HG02759 (cell line): ENCODE data around the gene MTX1.
"Not testable (repeated sequence)": the region's sequence is repeated elsewhere in the genome, so short reads cannot be mapped to it uniquely, and the experiment has no call there.

Source experiments
- ATAC-seq: cut with Tn5 transposase; IDR thresholded peaks from one replicate; pipeline ENCODE4 v1.9.1; 2021; ENCODE audit warnings: mild to moderate bottlenecking, moderate library complexity; ENCODE audit not compliant: unreplicated experiment

MTX1 gene

DNA sequence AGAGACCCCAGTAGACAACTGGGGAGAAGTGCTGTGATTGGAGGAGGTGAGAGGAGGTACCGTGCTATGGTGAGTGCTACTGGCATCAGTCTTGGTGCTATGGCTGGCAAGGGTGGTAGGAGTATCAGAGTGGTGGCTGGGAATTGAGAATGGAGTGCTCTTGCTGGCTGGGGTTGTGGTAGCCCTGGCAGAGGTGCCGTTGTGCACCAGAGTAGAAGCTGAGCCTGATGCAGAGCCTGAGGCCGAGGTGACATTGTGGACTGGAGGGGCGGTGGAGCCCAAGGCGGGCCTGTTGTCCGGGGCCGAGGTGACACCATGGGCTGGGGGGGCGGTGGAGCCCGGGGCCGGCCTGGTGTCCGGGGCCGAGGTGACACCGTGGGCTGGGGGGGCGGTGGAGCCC lies 20.2 kb upstream of the MTX1 start:
- ATAC-seq: no peak

- not testable (repeated sequence) for ATAC-seq
Measured at GRCh38 chr1:155189926-155190325, 18.6 kb upstream of the MTX1 start.

- no peak for ATAC-seq
Measured at GRCh38 chr1:155191904-155192303, 16.6 kb upstream of the MTX1 start.

GRCh38 chr1:155192346-155193274 lies 15.9 kb upstream of the MTX1 start:
- ATAC-seq: no peak

DNA sequence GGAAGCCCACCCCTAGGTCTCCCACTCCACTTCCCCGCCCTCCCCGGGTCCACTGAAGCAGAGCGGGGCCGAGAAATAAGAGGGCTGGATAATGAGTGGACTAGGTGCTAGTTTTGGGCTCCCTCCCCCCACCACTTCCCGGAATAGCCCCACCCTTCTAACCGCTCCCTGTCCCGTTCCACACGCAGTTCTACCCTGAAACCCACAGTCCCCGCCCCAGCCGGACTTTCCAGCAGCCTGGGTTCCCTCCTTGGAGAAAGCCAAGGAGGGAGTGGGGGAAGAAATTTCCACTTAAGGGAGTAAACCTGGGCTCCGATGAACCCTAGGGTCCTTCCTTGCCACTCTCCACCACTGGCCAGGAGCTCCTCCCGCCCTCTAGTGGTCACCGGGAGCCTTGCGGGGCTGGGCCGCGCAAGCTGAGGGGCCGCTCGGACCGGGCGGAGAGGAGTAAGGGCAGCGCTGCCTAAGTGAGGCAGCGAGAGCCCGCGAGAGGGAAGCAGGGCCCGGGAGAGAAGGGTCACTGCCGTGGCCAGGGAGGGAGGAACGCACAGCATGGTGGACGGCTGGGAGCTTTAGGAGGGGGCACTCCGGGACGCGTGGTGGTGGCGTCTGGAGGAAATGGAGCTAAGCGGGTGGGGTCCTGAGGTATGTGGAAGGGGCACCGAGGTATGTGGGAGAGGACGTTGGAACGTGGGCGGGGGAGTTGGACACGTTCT lies 15.1 kb upstream of the MTX1 start:
- ATAC-seq: peak; percentile 76

- not testable (repeated sequence) for ATAC-seq
Measured at GRCh38 chr1:155193991-155194240, 14.6 kb upstream of the MTX1 start.

DNA sequence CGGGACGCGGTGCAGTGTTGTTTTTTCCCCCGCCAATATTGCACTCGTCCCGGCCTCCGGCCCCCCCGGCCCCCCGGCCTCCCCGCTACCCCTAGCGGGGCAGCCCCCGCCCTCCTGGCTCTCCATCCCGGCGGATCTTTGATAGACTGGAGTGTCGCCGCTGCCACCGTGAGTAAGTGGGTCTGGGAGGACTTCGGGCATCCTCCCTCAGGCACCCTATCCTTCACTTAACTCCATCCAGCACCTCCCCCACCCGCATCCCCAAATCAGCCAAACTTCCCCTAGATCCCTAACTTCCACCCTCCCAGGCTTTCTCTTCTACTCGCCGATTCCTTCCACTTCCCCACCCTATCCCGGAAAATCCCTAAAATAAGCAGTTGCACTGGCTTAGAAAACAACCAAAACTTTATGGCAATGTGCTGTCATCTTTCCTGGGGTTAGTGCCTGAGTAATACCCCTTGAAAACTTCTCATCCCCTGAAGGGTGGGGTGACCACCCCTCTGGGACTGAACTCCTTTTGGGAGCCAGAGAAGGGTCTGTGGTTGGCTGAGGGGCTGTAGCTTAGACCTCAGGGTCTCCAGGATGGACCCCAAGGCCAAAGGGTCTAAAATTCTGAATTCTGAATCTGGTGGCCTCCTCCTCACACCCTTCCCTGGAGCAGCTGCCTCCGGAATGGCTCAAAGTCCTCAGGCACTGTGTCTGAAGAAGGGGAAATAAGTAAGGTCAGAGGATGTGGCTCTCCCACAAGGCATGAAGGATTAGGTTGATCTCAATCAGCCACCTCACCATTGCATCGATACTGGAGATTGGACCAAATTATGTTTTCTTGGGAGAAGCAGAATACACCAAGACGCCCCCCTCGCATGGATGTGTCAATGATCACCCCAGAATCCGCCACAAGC lies 13.0 kb upstream of the MTX1 start:
- no peak for ATAC-seq

DNA sequence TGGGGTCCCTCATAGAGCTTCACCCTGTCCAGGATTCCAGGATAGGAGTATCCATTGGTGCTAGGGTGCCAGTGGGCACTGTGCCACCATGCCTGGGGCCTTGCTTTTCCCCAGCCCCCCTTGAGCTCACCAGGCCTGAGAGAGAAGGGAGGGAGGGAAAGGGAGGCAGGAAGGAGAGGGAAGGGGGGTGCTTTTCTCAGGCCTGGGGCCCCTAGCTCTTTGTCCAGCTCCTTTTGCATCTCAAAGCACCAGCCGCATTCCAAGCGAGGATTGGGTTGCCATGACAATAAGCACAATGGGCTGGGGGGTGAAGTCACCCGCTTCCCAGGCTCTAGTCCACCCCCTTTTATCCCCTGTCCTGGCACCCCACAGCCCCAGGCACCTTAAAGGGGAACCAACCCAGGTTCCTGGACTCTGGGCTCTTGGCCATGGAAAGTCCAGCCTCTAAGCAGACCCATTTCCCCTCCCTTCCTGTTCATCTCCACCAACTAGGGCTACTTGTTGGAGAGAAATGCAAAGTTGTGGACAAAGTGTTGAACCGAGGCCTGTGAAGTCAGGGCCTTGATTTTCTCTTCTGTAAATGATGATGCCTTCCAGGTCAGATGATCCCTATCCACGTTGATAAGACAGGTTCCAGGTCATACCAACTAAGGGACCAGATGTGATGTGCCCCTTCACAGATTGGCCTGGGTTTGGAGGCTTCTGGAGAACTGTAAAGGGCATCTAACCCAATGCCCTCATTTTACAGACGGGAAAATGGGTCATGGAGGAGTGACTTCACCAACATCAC lies 12.2 kb upstream of the MTX1 start:
- no peak for ATAC-seq

GRCh38 chr1:155196893-155197638 lies 11.4 kb upstream of the MTX1 start:
- no peak for ATAC-seq

DNA sequence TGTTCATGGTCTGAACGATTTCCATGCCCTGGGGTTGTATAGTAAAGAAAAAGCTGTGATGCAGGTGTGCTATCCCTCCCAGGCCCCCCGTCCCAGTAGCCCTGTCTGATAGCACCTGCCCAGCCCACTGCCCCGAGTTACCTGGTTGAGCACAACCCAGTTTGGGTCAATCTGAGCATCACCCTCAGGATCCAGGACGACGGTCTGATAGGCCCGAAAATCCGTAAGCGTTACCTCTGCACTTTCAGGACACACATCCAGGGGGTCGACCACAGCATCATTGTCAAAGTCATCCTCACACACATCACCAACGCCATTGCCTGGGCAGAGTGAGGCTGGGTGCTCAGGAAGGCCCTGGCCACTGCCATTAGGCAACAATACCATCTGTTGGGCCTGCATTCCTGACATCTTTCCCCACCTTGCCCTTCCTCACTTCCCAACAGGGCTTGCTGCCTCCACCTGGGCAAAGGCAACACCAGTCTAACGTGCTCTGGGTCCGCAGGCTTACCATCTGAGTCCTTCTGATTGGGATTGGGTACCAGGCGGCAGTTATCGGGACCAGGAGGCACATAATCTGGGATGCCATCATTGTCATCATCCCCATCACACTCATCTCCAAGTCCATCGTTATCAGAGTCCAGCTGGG lies 10.5 kb upstream of the MTX1 start:
- no peak for ATAC-seq

DNA sequence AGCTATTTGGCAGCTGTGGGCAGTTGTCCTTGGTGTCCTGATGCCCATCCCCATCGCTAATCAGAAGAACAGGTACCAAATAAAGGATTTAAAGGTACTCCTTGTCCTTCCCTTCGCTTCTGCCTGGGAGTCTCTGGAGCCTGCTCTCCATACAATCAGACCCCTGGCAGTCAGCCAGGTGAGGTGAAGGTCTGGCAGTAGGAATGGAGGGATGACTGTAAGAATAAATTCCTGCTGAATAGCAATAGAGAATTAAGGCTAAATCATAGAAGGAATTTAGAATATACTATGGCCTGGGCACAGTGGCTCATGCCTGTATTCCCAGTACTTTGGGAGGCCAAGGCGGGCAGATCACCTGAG lies 10.0 kb upstream of the MTX1 start:
- ATAC-seq: no peak

DNA sequence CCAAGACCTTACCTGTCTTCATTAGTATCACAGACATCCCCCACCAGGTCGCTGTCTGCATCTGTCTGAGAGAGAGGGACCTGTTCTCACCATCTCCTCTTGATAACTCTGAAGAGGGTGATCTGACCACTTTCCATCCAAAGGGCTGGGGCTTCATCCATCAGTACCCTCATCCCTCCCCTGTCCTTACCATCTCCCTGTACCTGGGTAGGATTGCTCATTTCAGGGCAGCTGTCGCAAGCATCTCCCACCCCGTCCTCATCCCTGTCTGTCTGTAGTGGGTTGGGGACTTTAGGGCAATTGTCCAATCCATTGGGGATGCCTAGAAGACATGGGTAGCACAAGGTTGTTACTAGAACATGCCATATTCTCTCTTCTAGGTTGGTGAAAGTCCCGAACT lies 8.7 kb upstream of the MTX1 start:
- no peak for ATAC-seq

DNA sequence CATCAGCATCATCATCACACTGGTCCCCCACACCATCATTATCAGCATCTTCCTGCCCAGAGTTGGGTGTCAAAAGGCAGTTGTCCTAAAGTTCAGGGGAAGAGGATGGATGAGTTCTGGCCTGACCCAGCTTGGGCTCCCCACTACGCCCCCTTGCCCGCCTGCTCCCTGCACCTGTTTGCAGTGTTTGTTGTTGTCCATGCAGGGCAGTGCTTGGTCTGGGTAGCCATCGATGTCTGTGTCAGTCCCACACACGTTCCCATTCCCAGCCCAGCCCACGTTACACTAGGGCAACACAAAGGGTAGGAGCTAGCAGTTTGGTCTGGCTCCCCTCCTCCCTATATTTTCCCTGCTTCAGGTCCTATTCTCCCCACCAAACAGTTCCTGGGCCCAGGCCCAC lies 7.6 kb upstream of the MTX1 start:
- no peak for ATAC-seq

DNA sequence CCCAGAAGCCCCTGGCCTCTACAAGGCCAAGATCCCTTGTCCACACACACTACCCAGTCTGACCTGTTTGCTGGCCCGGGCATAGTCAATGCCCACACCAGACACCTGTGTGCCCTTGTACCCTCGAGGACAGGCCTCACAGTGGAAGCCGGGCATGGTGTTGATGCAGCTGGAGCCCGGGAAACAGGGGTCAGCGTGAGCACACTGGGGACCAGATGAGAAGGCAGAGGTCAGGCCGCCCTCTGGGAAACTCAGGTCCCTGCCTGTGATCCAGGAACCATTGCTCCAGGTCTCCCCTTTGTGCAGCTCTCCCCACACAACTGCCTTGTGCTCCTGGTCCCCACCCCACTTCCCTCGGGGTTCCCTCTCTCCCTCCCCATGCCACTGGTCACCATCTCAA lies 6.3 kb upstream of the MTX1 start:
- ATAC-seq: no peak

- no peak for ATAC-seq
Measured at GRCh38 chr1:155202731-155203515, 5.6 kb upstream of the MTX1 start.

GRCh38 chr1:155205035-155205434 lies 3.5 kb upstream of the MTX1 start:
- ATAC-seq: no peak

- no peak for ATAC-seq
Measured at GRCh38 chr1:155205969-155206593, 2.4 kb upstream of the MTX1 start.
